Tibial nerve (tissue), 4 donors: Measurements from ENCODE around the gene AFF3.

ENCODE experiments used
- CTCF ChIP-seq, 5 experiments: fragments of 200-600 bp in 3 of 5; fragments of 450-650 bp in 2 of 5; sonication (generic) in 3 of 5; IDR thresholded peaks; one replicate each; pipeline ENCODE4 v1.5.1; 2016 to 2019; ENCODE audit warnings: antibody characterized with exemption in 5 of 5, mild to moderate bottlenecking in 3 of 5, moderate library complexity in 2 of 5
- EP300 ChIP-seq, 2 donors: sonication (generic); formaldehyde crosslinking; IDR thresholded peaks; one replicate each; pipeline ENCODE4 v1.6.1; 2017; ENCODE audit warnings: antibody characterized with exemption in 2 of 2, mild to moderate bottlenecking in 1 of 2

GRCh38 chr2:99960291-99960690, 182.1 kb downstream of the AFF3 start:
- no peak for TF ChIP-seq EP300 (IDR thresholded peaks at IDR 0.05)
- no peak for TF ChIP-seq CTCF (IDR thresholded peaks at IDR 0.05)
